HCT116 (cell line): ENCODE measurements around the gene SAG.

Experiments
- CEBPB ChIP-seq: IDR thresholded peaks from 2 replicates; pipeline ENCODE4 v1.6.1; 2012; ENCODE audit warnings: low read depth
- EGR1 ChIP-seq: IDR thresholded peaks from 2 replicates; pipeline ENCODE4 v1.6.1; 2012; ENCODE audit warnings: low read depth
- EZH2 ChIP-seq: fragments of 200-600 bp; sonication (generic); IDR thresholded peaks from 2 replicates; pipeline ENCODE4 v1.6.1; 2017; ENCODE audit warnings: antibody characterized with exemption, mixed run types
- POLR2A ChIP-seq: IDR thresholded peaks from 2 replicates; pipeline ENCODE4 v1.7.0; 2011; ENCODE audit warnings: borderline replicate concordance; ENCODE audit not compliant: insufficient read depth, insufficient read length; ENCODE audit errors: extremely low read depth
- POLR2AphosphoS5 ChIP-seq: IDR thresholded peaks from 2 replicates; pipeline ENCODE4 v1.6.1; 2011; ENCODE audit warnings: mild to moderate bottlenecking, low read depth, low read length, moderate library complexity
- SIN3A ChIP-seq: IDR thresholded peaks from 2 replicates; pipeline ENCODE4 v1.6.1; 2012; ENCODE audit warnings: low read depth
- SP1 ChIP-seq: IDR thresholded peaks from 2 replicates; pipeline ENCODE4 v1.6.1; 2012; ENCODE audit warnings: low read depth
- TCF7L2 ChIP-seq: IDR thresholded peaks from 2 replicates; pipeline ENCODE4 v1.7.0; 2011; ENCODE audit warnings: borderline replicate concordance, inconsistent platforms; ENCODE audit not compliant: insufficient read depth, insufficient read length; ENCODE audit errors: extremely low read depth
- ZFX ChIP-seq: fragments of 450-650 bp; IDR thresholded peaks from 2 replicates; pipeline ENCODE4 v1.6.1; 2017
- ZNF274 ChIP-seq: fragments of 200-500 bp; sonication (Bioruptor generic); IDR thresholded peaks from 2 replicates; pipeline ENCODE4 v1.6.1; 2014; ENCODE audit warnings: mild to moderate bottlenecking, low read depth, low read length, inconsistent platforms
- TF ChIP-seq, protein P1 (sequence below), 3 experiments: fragments of 200-600 bp in 1 of 3; sonication (generic) in 1 of 3; IDR thresholded peaks in 2 of 3; conservative IDR thresholded peaks in 1 of 3; 2 replicates each; pipeline ENCODE4 v1.5.1; 2012 to 2017; ENCODE audit warnings: low read depth in 2 of 3, low read length in 2 of 3, antibody characterized with exemption in 1 of 3, borderline replicate concordance in 1 of 3, control low read depth in 1 of 3, mild to moderate bottlenecking in 1 of 3, mixed read lengths in 1 of 3, mixed run types in 1 of 3, moderate library complexity in 1 of 3; ENCODE audit not compliant: insufficient read depth in 1 of 3
- TF ChIP-seq, protein P2 (sequence below): IDR thresholded peaks from 2 replicates; pipeline ENCODE4 v1.6.1; 2012

- TF ChIP-seq SIN3A (no peak), EZH2 (no peak), SP1 (no peak), POLR2A (no peak), POLR2AphosphoS5 (no peak), TCF7L2 (no peak), EGR1 (no peak), ZFX (no peak), CEBPB (no peak), ZNF274 (no peak)
- TF ChIP-seq, protein P1, sequence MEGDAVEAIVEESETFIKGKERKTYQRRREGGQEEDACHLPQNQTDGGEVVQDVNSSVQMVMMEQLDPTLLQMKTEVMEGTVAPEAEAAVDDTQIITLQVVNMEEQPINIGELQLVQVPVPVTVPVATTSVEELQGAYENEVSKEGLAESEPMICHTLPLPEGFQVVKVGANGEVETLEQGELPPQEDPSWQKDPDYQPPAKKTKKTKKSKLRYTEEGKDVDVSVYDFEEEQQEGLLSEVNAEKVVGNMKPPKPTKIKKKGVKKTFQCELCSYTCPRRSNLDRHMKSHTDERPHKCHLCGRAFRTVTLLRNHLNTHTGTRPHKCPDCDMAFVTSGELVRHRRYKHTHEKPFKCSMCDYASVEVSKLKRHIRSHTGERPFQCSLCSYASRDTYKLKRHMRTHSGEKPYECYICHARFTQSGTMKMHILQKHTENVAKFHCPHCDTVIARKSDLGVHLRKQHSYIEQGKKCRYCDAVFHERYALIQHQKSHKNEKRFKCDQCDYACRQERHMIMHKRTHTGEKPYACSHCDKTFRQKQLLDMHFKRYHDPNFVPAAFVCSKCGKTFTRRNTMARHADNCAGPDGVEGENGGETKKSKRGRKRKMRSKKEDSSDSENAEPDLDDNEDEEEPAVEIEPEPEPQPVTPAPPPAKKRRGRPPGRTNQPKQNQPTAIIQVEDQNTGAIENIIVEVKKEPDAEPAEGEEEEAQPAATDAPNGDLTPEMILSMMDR (IDR thresholded peaks at IDR 0.05 in 2 of 3, conservative IDR thresholded peaks at IDR 0.05 in 1 of 3; ENCODE audit: borderline replicate concordance in 1 of 3, insufficient read depth in 1 of 3, low read depth in 2 of 3, low read length in 2 of 3), result no peak
- TF ChIP-seq, protein P2, sequence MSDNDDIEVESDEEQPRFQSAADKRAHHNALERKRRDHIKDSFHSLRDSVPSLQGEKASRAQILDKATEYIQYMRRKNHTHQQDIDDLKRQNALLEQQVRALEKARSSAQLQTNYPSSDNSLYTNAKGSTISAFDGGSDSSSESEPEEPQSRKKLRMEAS, result no peak
Observed at GRCh38 chr2:233369462-233369861, 61.8 kb downstream of the SAG start.
